Tibial nerve (tissue), 4 donors: ENCODE results near the gene DTX3.

Experiments
- EP300 ChIP-seq, 2 donors: sonication (generic); formaldehyde crosslinking; IDR thresholded peaks; one replicate each; pipeline ENCODE4 v1.6.1; 2017; ENCODE audit warnings: antibody characterized with exemption in 2 of 2, mild to moderate bottlenecking in 1 of 2
- POLR2A ChIP-seq, 2 donors: fragments of 450-650 bp; IDR thresholded peaks; one replicate each; pipeline ENCODE4 v1.6.1; 2017; ENCODE audit warnings: antibody characterized with exemption in 2 of 2, mild to moderate bottlenecking in 2 of 2, moderate library complexity in 2 of 2
- TF ChIP-seq, protein P1 (sequence below), 5 experiments: fragments of 200-600 bp in 3 of 5; fragments of 450-650 bp in 2 of 5; sonication (generic) in 3 of 5; IDR thresholded peaks; one replicate each; pipeline ENCODE4 v1.5.1; 2016 to 2019; ENCODE audit warnings: antibody characterized with exemption in 5 of 5, mild to moderate bottlenecking in 3 of 5, moderate library complexity in 2 of 5

DNA sequence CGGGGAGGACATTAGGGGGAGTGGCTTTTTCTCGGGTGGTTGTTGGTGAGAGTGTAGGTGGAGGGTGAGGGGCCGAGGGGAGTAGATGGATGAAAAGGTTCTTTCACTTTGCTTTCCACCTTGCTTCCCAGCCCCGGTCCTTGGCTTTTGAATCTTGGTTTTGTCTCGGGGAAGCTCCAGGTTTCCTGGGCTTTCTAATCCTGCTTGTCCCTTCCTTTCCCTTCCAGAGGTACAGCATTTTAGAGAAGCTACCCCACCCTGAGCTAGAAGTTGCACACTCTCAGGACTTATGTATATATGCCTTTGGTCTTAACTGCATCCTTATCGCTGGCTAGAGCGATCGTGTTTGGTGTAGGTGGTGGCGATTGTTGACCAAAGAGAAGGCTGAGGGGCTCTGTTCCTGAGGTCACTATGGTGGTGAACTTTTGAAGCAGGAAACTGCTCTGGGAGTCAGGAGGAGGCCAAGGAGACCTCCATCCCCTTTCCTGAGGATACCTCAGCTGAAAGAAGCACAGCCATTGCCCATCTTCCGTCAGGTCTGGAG lies 12.8 kb upstream of the DTX3 start:
- TF ChIP-seq EP300 (IDR thresholded peaks at IDR 0.05) (no peak), POLR2A (IDR thresholded peaks at IDR 0.05) (no peak)
- TF ChIP-seq, protein P1, sequence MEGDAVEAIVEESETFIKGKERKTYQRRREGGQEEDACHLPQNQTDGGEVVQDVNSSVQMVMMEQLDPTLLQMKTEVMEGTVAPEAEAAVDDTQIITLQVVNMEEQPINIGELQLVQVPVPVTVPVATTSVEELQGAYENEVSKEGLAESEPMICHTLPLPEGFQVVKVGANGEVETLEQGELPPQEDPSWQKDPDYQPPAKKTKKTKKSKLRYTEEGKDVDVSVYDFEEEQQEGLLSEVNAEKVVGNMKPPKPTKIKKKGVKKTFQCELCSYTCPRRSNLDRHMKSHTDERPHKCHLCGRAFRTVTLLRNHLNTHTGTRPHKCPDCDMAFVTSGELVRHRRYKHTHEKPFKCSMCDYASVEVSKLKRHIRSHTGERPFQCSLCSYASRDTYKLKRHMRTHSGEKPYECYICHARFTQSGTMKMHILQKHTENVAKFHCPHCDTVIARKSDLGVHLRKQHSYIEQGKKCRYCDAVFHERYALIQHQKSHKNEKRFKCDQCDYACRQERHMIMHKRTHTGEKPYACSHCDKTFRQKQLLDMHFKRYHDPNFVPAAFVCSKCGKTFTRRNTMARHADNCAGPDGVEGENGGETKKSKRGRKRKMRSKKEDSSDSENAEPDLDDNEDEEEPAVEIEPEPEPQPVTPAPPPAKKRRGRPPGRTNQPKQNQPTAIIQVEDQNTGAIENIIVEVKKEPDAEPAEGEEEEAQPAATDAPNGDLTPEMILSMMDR (IDR thresholded peaks at IDR 0.05): no peak
